IPS-NIHi7 (cell line): ENCODE measurements around the gene C9orf78.
A peak's percentile ranks its signal among the peaks of the same experiment; 100 is the strongest.

Experiments
- DNase-seq: peaks from one replicate; pipeline ENCODE4 v3.0.0; 2012; ENCODE audit warnings: mixed read lengths; ENCODE audit errors: extremely low spot score

Gene C9orf78

GRCh38 chr9:129868023-129868871 lies 33.2 kb upstream of the C9orf78 start:
- no peak for DNase-seq

GRCh38 chr9:129867136-129868022 lies 32.3 kb upstream of the C9orf78 start:
- DNase-seq, result peak; percentile 53

GRCh38 chr9:129866394-129867135 lies 31.5 kb upstream of the C9orf78 start:
- DNase-seq, result no peak

GRCh38 chr9:129865668-129866320 lies 30.7 kb upstream of the C9orf78 start:
- DNase-seq, result no peak

- no peak for DNase-seq
These were observed 30.0 kb upstream of the C9orf78 start for GRCh38 chr9:129864991-129865647.

GRCh38 chr9:129863059-129863690 lies 28.1 kb upstream of the C9orf78 start:
- DNase-seq, result no peak

- DNase-seq, result no peak
These were observed 26.4 kb upstream of the C9orf78 start for GRCh38 chr9:129861447-129861827.

GRCh38 chr9:129860653-129861446 lies 25.8 kb upstream of the C9orf78 start:
- no peak for DNase-seq

- DNase-seq, result no peak
These were observed 23.3 kb upstream of the C9orf78 start for GRCh38 chr9:129858167-129858962.

GRCh38 chr9:129857207-129857606 lies 22.1 kb upstream of the C9orf78 start:
- DNase-seq, result no peak

- DNase-seq, result no peak
These were observed 19.6 kb upstream of the C9orf78 start for GRCh38 chr9:129854588-129855110.

GRCh38 chr9:129853614-129854013 lies 18.5 kb upstream of the C9orf78 start:
- DNase-seq, result no peak

- DNase-seq, result no peak
These were observed 17.5 kb upstream of the C9orf78 start for GRCh38 chr9:129852579-129852978.

- no peak for DNase-seq
These were observed 16.7 kb upstream of the C9orf78 start for GRCh38 chr9:129851821-129852220.

- DNase-seq, result no peak
These were observed 15.9 kb upstream of the C9orf78 start for GRCh38 chr9:129850821-129851550.

GRCh38 chr9:129849901-129850300 lies 14.8 kb upstream of the C9orf78 start:
- no peak for DNase-seq

- no peak for DNase-seq
These were observed 13.8 kb upstream of the C9orf78 start for GRCh38 chr9:129848712-129849441.
